Colonic mucosa (tissue), 4 donors: Measurements from ENCODE around the gene GAGE13. TPM values are rescaled to one million over a fixed set of nuclear protein-coding genes. Genes with fewer than 3 reads are reported as not detected.
"Not testable (repeated sequence)": the region's sequence is repeated elsewhere in the genome, so short reads cannot be mapped to it uniquely, and the experiment has no call there.

Experiments
- DNase-seq: peaks from one replicate; pipeline ENCODE4 v3.0.0-alpha.2; 2020
- H3K27ac ChIP-seq: fragments of 200-600 bp; one replicate; pipeline ENCODE4 v1.8.0; 2021
- H3K27me3 ChIP-seq: fragments of 200-600 bp; one replicate; pipeline ENCODE4 v1.8.0; 2021
- H3K36me3 ChIP-seq: fragments of 200-600 bp; one replicate; pipeline ENCODE4 v1.8.0; 2021
- H3K4me1 ChIP-seq: fragments of 200-600 bp; one replicate; pipeline ENCODE4 v1.8.0; 2021; ENCODE audit warnings: mild to moderate bottlenecking
- H3K4me3 ChIP-seq: fragments of 200-600 bp; one replicate; pipeline ENCODE4 v1.8.0; 2021
- H3K9ac ChIP-seq, 2 donors: one replicate each; pipeline ENCODE4 v1.7.0; 2013; ENCODE audit warnings: control low read depth in 2 of 2, low read depth in 2 of 2, low read length in 2 of 2
- H3K9me3 ChIP-seq: fragments of 200-600 bp; one replicate; pipeline ENCODE4 v1.8.0; 2021
- CTCF ChIP-seq: fragments of 200-600 bp; IDR thresholded peaks from one replicate; pipeline ENCODE4 v1.8.0; 2022; ENCODE audit warnings: antibody characterized with exemption, mild to moderate bottlenecking
- intact Hi-C: fragments of 100-400 bp; cut with DNase I; formaldehyde crosslinking; loops from one replicate; pipeline ENCODE4 v1.14.1; 2022
- total RNA-seq, 2 donors: library from RNA; stranded (reverse); fragmentation: NEBNext Ultra II Directional in 1 of 2; extraction: Animal tissue kit (Norgen Biotek cat#: 25700) in 1 of 2; gene quantifications; one replicate each; pipeline ENCODE4 v1.2.1, GENCODE V29; 2021
- donor health status: healthy.
- donor health status: DM: no; HTN: no; CAD: no.
- donor health status: DM: no; HTN: no; CAD: no.

GAGE13 gene
- total RNA-seq, 2 donors from 2014 or later: not detected

- H3K9ac ChIP-seq: no peak within 1 kb of the TSS
These were observed 28.0 kb upstream of the GAGE13 start, which contains the start of gene GAGE10 for GRCh38 chrX:49303346-49303745. GAGE10 (plus strand) TSS chrX:49303646; CDS start chrX:49304860, 1,214 bp downstream.

GRCh38 chrX:49307775-49308174 lies 23.6 kb upstream of the GAGE13 start:
- H3K9ac ChIP-seq, DNase-seq, H3K36me3 ChIP-seq, H3K27ac ChIP-seq, intact Hi-C loops, H3K4me3 ChIP-seq, H3K9me3 ChIP-seq, H3K27me3 ChIP-seq, H3K4me1 ChIP-seq: not testable (repeated sequence)

More at GRCh38 chrX:49303346-49303745, 28.0 kb upstream of the GAGE13 start, which contains the start of gene GAGE10:
- no peaks in the 10 kb centered on the region for H3K27me3 ChIP-seq
- no peak within 1 kb of the TSS for H3K4me3 ChIP-seq
- intact Hi-C loops: no loop called here
- H3K36me3 ChIP-seq: no peaks in the 10 kb centered on the region
- TF ChIP-seq CTCF: no peak
- H3K9me3 ChIP-seq: no peaks in the 10 kb centered on the region
- H3K4me1 ChIP-seq: no peaks in the 10 kb centered on the region
- H3K27ac ChIP-seq: no peak within 1 kb of the TSS
- DNase-seq: no peak

- no peaks in the 10 kb centered on the region for H3K4me1 ChIP-seq
- peak overlapping the region; percentile 16 for H3K4me3 ChIP-seq
- no peak for DNase-seq
- intact Hi-C loops: no loop called here
- no peaks in the 10 kb centered on the region for H3K36me3 ChIP-seq
- no peak overlapping the region for H3K9ac ChIP-seq
- H3K9me3 ChIP-seq: no peaks in the 10 kb centered on the region
- no peaks in the 10 kb centered on the region for H3K27me3 ChIP-seq
- H3K27ac ChIP-seq: no peak overlapping the region
- no peak for TF ChIP-seq CTCF
These were observed 22.6 kb upstream of the GAGE13 start for GRCh38 chrX:49308604-49309269.

GRCh38 chrX:49309401-49309981 lies 21.9 kb upstream of the GAGE13 start:
- no peaks in the 10 kb centered on the region for H3K4me1 ChIP-seq
- H3K36me3 ChIP-seq: no peaks in the 10 kb centered on the region
- H3K9ac ChIP-seq: peak overlapping the region in 1 of 2 donors; percentile 35
- H3K4me3 ChIP-seq: peak overlapping the region; percentile 16
- TF ChIP-seq CTCF: no peak
- intact Hi-C loops: no loop called here
- H3K9me3 ChIP-seq: no peaks in the 10 kb centered on the region
- peak overlapping the region; percentile 42 for H3K27ac ChIP-seq
- DNase-seq: peak; percentile 27
- H3K27me3 ChIP-seq: no peaks in the 10 kb centered on the region

- no peak overlapping the region for H3K27ac ChIP-seq
- intact Hi-C loops: no loop called here
- no peaks in the 10 kb centered on the region for H3K36me3 ChIP-seq
- no peak for DNase-seq
- H3K4me1 ChIP-seq: no peaks in the 10 kb centered on the region
- no peaks in the 10 kb centered on the region for H3K27me3 ChIP-seq
- no peak for TF ChIP-seq CTCF
- no peaks in the 10 kb centered on the region for H3K9me3 ChIP-seq
- no peak overlapping the region for H3K4me3 ChIP-seq
- H3K9ac ChIP-seq: no peak overlapping the region
These were observed 21.0 kb upstream of the GAGE13 start for GRCh38 chrX:49310371-49310770.

GRCh38 chrX:49312176-49312575 lies 19.2 kb upstream of the GAGE13 start:
- Histone ChIP-seq H3K27ac (no peak overlapping the region), H3K36me3 (no peaks in the 10 kb centered on the region), H3K9me3 (no peaks in the 10 kb centered on the region), H3K4me3 (no peak overlapping the region), H3K9ac (no peak overlapping the region), H3K27me3 (no peaks in the 10 kb centered on the region), H3K4me1 (no peaks in the 10 kb centered on the region)
- no peak for TF ChIP-seq CTCF
- intact Hi-C loops: no loop called here
- no peak for DNase-seq
